ENCODE results near the gene SMIM17.

Gene SMIM17

DNA sequence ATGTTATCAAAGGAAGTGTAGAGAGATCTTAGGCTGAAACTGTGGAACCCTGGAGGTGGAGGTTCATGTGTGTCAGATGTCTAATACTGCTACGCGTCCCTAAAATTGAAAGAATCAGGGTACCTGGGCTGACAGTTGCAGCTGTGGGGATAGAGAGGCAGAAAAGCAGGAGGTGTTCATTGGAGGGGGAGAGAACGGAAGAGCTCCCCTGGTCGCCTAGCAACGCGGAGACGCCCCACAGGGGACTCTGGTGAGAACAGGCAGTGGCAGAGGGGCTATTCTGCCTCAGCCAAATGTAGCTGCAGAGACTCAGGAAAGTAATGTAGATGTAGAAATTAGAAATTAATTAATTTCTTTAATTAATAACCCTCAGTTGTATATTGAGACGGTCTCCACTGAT is 38.7 kb downstream of the SMIM17 start:
- TF ChIP-seq, protein P1, sequence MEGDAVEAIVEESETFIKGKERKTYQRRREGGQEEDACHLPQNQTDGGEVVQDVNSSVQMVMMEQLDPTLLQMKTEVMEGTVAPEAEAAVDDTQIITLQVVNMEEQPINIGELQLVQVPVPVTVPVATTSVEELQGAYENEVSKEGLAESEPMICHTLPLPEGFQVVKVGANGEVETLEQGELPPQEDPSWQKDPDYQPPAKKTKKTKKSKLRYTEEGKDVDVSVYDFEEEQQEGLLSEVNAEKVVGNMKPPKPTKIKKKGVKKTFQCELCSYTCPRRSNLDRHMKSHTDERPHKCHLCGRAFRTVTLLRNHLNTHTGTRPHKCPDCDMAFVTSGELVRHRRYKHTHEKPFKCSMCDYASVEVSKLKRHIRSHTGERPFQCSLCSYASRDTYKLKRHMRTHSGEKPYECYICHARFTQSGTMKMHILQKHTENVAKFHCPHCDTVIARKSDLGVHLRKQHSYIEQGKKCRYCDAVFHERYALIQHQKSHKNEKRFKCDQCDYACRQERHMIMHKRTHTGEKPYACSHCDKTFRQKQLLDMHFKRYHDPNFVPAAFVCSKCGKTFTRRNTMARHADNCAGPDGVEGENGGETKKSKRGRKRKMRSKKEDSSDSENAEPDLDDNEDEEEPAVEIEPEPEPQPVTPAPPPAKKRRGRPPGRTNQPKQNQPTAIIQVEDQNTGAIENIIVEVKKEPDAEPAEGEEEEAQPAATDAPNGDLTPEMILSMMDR (conservative IDR thresholded peaks at IDR 0.05; ENCODE audit: low read depth, low read length), result no peak
- no peak overlapping the region for H3K4me3 ChIP-seq (ENCODE audit: low read length)
- no peak for DNase-seq (ENCODE audit: low read depth)

DNA sequence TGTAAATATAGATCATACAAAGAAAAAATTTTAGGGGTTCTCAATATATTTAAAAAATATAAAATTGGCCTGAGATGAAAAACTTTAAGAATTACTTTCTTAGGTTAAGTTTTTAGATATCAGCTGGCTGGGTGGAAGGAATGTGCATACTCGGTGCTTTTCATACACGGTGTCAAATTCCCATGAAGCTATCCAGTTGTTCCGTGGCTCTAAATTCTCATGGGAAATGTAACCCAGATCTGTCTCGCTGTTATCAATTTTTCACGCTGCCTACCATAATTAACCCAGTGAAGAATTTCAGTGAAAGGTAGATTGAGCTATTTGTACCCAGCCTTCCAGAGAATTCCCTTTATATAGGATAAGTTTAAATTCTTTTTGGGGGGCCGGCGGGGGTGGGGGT is 40.2 kb downstream of the SMIM17 start:
- DNase-seq (ENCODE audit: low read depth), result no peak
- TF ChIP-seq, protein P1 (conservative IDR thresholded peaks at IDR 0.05; ENCODE audit: low read depth, low read length), result no peak
- H3K4me3 ChIP-seq (ENCODE audit: low read length), result no peak overlapping the region

DNA sequence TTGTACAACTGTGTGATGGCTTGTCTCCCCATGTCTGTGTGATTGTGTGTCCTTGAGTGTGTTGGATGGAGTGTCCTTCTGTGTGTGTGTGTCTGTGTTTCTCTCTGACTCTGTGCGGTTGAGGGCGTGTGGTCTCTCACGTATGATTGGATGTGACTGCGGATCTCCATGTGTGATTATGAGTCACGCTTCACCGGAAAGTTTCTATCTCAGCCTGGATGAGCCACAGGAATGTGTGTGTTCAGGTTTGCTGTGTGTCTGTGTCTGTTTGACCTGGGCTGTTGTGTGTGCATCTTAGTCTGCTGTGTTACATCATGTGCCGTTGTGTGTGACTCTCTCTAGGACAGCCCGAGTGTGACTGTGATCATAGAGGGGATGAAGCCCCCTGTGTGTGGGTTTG is 44.1 kb downstream of the SMIM17 start:
- H3K4me3 ChIP-seq (ENCODE audit: low read length), result no peak overlapping the region
- DNase-seq (ENCODE audit: low read depth), result no peak
- TF ChIP-seq, protein P1 (conservative IDR thresholded peaks at IDR 0.05; ENCODE audit: low read depth, low read length), result no peak

DNA sequence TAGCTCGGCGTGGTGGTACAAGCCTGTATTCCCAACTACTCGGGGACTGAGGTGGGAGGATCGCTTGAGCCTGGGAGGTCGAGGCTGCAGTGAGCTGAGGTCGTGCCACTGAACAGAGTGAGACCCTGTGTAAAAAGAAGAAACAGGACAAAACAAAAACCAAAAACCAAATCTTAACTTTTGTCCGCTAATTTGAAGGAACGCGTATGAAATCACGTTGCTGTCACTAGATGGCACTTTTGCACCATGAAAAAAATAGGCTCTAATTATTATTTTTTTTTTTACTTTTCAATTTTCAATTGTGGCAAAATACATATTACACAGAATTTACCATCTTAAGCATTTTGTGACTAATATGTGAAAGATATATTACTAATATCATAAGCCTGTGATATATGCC is 46.2 kb downstream of the SMIM17 start:
- TF ChIP-seq, protein P1 (conservative IDR thresholded peaks at IDR 0.05; ENCODE audit: low read depth, low read length), result no peak
- DNase-seq (ENCODE audit: low read depth), result no peak

DNA sequence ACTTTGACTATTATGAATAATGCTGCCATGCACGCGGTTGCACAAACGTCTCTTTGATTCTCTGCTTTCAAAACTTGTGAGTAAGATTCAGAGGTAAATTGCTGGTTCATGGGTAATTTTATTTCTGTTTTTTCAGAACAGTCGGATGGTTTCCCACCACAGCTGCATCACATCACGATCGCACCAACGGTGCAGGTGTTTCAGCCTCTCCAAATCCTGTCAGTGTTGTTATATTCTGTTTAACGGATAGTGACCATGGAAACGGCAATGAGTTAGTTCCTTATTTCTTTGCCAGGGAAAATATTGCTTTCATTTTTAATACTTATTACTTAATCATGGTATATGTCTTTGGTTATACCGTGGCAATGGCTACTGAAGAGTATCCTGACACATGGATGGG is 47.7 kb downstream of the SMIM17 start:
- no peak for DNase-seq (ENCODE audit: low read depth)
- TF ChIP-seq, protein P1 (conservative IDR thresholded peaks at IDR 0.05; ENCODE audit: low read depth, low read length), result no peak
- no peak overlapping the region for H3K4me3 ChIP-seq (ENCODE audit: low read length)

More for the DNA sequence above, 46.2 kb downstream of the SMIM17 start:
- no peak overlapping the region for H3K4me3 ChIP-seq (ENCODE audit: low read length)

DNA sequence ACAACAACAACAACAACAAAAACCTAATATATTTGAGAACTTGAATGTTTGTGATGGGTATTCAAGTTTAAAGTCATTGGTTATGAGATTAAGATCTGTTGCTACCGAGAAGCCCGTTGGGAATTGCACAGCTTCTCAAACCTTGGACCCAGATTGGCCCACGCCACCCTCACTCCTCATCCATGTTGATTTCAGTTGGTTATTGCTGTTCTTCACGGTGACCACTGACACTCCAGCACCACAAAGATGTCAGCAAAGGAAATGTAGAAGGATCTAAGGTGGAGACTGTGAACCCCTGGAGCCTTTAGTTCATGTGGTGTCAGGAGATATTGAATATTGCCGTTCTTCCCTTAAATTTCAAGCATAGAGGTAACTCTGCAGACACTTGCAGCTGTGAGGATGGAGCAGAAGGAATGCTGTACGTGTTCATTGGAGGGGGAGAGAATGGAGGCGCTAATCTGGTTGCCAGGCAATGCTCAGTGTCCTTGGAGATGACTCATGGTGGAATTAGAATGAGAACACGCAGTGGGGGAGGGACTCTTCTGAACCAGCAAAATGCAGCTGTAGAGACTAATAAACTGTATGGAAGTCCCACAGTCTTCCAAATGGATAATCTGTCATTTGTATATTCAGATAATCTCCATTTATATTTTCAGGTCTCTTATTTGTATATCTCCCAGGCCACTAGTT is 49.4 kb downstream of the SMIM17 start:
- no peak for DNase-seq (ENCODE audit: low read depth)
- no peak overlapping the region for H3K4me3 ChIP-seq (ENCODE audit: low read length)
- TF ChIP-seq, protein P1 (conservative IDR thresholded peaks at IDR 0.05; ENCODE audit: low read depth, low read length), result no peak

DNA sequence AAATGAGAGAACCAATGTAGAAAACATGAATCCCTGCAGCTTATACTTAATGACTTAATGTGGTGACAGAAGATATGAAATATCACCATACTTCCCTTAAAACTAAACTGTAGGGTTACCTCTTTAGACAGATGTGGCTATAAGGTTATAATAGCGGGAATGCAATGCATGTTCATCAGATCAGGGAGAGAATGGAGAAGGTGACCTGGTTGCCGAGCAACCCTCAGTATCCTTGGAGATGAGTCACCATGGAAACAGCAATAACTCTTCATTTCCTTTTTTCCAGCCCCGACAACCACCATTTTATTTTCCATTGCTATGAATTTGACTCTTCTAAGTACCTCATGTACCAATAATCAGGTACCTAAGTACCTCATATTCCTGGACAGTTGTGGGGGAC is 56.6 kb downstream of the SMIM17 start:
- no peak for DNase-seq (ENCODE audit: low read depth)
- TF ChIP-seq, protein P1 (conservative IDR thresholded peaks at IDR 0.05; ENCODE audit: low read depth, low read length), result no peak
- H3K4me3 ChIP-seq (ENCODE audit: low read length), result no peak overlapping the region

All from retinal pigment epithelial cell (primary cell).